Neuron (in vitro differentiated cells): Measurements from ENCODE around the gene DOK4.
A peak's percentile ranks its signal among the peaks of the same experiment; 100 is the strongest.
"Not testable (repeated sequence)": the region's sequence is repeated elsewhere in the genome, so short reads cannot be mapped to it uniquely, and the experiment has no call there.

Experiments used
- H2AFZ ChIP-seq: one replicate; pipeline ENCODE4 v1.6.1; 2013; ENCODE audit warnings: low read depth, mild to moderate bottlenecking, inconsistent platforms, low read length, moderate library complexity
- H3K27me3 ChIP-seq: one replicate; pipeline ENCODE4 v1.6.1; 2013; ENCODE audit warnings: low read length; ENCODE audit not compliant: insufficient read depth
- H3K36me3 ChIP-seq: one replicate; pipeline ENCODE4 v1.6.1; 2013; ENCODE audit warnings: low read length; ENCODE audit not compliant: insufficient read depth
- H3K4me1 ChIP-seq: one replicate; pipeline ENCODE4 v1.6.1; 2013; ENCODE audit warnings: low read length; ENCODE audit not compliant: insufficient read depth
- H3K4me3 ChIP-seq: 2 replicates; pipeline ENCODE4 v1.5.1; 2013; ENCODE audit warnings: mild to moderate bottlenecking, low read length, moderate library complexity
- H3K9me3 ChIP-seq: one replicate; pipeline ENCODE4 v1.6.1; 2013; ENCODE audit warnings: low read length

DOK4 gene

DNA sequence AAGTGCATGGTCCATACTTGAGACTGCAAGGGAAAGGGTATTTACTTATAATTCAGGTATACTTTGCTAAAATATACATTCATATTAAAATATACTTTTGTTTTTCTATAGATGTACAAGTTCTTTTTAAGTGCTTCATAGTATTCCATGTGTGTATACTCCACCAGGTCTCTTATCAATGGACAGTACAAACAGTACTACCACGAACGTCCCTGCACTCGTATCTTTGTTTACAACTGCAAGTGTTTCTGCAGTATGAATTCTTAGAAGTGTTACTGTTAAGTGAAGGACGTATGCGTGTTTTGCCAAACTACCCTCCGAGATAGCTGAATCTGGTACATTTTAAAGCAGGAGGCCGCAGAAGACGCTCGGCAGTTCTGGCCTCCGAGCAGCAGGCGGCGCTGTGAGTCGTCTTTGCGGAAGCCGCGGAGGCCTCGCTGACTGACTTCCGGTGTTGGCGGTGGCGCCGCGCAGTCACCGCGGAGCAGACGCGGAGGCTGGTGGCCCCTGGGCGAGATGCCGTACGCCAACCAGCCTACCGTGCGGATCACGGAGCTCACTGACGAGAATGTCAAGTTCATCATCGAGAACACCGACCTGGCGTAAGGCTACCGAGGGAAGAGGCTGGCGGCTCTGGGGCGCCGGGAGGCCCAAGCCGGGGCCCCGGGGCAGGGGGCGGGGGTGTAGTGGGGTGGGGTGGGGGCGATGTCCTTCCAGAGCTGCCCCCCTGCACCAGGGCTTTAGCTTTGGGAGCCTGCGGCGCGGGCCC, 23.9 kb downstream of the DOK4 start, which contains the start of gene POLR2C:
Gene POLR2C (plus strand): TSS at position 471 of the 769 bp plus-strand sequence. CDS start 46 bp downstream, at position 517.
- H3K36me3 ChIP-seq = peaks cover 65% of the 10 kb centered on the region
- peaks cover 7% of the 10 kb centered on the region for H3K4me1 ChIP-seq
- H3K4me3 ChIP-seq = peak within 1 kb of the TSS; percentile 89
- no peaks in the 10 kb centered on the region for H3K9me3 ChIP-seq
- no peaks in the 10 kb centered on the region for H3K27me3 ChIP-seq
- H2AFZ ChIP-seq = no peak within 1 kb of the TSS

DNA sequence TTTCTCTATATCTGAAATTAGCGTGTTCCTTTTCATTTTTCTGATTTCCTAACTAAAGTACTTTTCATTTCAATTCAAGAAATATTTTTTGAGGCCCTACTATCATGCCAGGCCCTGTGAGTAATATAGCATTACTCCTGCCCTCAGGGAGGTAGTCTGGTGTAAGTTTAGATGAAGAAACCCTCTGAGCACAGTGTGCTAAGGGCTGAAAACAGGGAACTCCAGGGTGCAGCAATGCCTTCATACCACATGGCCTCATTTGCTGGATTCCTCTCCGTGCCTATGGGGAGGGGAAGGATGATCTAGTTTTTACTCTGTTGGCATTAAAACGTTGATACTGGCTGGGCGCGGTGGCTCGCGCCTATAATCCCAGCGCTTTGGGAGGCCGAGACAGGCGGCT, 34.3 kb downstream of the DOK4 start:
- Histone ChIP-seq H3K9me3 (no peaks in the 10 kb centered on the region), H3K36me3 (peaks cover 54% of the 10 kb centered on the region), H3K4me1 (peaks cover 6% of the 10 kb centered on the region), H3K27me3 (no peaks in the 10 kb centered on the region), H3K4me3 (no peak overlapping the region), H2AFZ (no peak overlapping the region)

DNA sequence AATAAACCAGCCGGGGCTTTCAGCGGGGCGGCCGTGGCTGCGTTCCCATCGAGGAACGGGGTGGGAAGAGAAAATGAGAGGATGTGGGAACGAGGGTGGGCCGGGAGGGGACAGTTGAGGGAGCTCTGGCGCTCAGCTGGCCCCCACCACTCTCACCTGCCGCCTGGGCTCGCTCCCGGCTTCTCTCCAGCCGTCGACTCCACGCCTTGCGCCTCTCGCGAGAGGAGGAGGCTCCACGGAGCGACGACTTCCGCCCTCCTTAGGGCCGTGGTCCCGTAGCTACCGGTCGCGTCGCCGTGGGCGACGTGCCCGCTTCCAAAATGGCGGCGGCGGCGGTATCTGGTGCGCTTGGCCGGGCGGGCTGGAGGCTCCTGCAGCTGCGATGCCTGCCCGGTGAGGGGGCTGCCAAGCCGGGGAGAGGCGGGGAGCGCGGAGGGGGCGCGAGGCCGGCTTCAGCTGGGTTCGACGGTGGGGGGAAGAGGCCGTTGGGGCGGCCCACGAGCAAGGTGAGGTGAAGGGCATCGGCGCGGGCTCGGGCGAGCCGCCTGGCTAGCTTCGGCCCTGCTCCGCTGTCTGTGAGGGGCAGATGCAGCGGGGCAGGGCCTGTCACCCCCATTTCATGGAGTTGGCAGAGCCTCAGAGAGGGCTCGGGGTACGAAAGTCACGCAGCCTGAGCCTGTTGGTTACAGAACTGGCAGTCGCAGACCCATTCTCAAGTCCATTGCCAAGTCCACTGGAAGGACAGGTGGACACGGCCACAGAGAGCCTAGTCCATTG, 38.9 kb downstream of the DOK4 start, which contains the start of the genes CIAPIN1 and COQ9:
Gene CIAPIN1 (minus strand): TSS at position 200 of the 777 bp plus-strand sequence. CDS start 6,457 bp downstream, outside the sequence.
Gene COQ9 (plus strand): TSS at position 294 of the 777 bp plus-strand sequence. CDS start 27 bp downstream, at position 321.
- Histone ChIP-seq H3K4me1 (peaks cover 13% of the 10 kb centered on the region), H3K4me3 (peak within 1 kb of the TSS; percentile 72), H3K9me3 (no peaks in the 10 kb centered on the region), H3K27me3 (no peaks in the 10 kb centered on the region), H2AFZ (peak within 1 kb of the TSS; percentile 33), H3K36me3 (peaks cover 14% of the 10 kb centered on the region)

DNA sequence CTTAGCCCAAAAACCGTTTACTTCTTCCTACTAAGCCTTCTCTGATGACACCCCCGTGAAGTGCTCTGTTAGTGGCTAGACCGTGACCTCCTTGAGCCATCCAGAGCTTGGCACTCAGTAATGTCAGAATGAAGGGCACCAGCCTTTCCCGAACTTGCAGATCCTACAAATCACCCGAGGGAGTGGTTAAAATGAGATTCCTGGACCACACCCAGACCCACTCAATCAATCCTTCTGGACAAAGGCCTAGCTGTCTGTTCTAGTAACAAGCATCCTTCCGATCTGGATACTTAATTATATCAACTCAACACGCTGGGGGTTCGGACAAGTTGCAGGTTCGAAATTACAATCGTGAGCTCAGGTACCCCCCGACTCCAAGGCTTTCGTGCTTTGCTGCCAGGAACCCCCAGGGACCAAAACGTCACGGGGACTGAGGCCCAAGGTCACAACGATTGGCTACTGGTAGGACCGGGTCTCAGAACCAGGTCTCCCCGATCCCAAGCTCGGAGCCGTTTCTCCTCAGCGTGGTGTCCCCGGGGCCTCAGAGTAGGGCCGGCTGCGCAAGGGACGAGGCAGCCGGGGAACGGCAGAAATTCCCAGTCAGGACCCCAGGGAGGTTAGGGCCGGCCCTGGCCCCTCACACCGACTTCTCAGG, 39.6 kb downstream of the DOK4 start:
- peaks cover 13% of the 10 kb centered on the region for H3K4me1 ChIP-seq

DNA sequence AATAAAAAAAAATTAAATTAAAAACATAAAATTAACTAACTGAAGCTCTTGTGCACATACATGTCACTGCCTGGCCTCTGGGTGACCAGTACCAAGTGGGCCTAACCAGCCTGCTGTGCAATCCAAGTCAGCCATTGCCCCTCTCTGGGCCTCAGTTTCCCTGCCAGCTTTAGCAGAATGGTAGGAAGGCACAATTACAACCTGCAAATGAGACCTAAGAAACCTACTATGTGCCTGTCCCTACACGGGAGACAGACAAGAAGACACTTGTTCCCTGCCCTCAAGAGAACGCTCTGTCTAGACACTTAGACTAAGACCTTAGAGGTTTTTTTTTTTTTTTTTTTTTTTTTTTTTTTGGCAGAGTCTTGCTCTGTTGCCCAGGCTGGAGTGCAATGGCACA, 40.8 kb downstream of the DOK4 start:
- Histone ChIP-seq H3K4me3 (no peak overlapping the region), H2AFZ (no peak overlapping the region), H3K9me3 (no peaks in the 10 kb centered on the region), H3K36me3 (peaks cover 11% of the 10 kb centered on the region), H3K4me1 (peaks cover 13% of the 10 kb centered on the region), H3K27me3 (no peaks in the 10 kb centered on the region)

More for the DNA sequence above, 39.6 kb downstream of the DOK4 start:
- Histone ChIP-seq H3K36me3 (peaks cover 8% of the 10 kb centered on the region), H3K9me3 (no peaks in the 10 kb centered on the region), H2AFZ (peak overlapping the region; percentile 22), H3K4me3 (peak overlapping the region; percentile 72), H3K27me3 (no peaks in the 10 kb centered on the region)

DNA sequence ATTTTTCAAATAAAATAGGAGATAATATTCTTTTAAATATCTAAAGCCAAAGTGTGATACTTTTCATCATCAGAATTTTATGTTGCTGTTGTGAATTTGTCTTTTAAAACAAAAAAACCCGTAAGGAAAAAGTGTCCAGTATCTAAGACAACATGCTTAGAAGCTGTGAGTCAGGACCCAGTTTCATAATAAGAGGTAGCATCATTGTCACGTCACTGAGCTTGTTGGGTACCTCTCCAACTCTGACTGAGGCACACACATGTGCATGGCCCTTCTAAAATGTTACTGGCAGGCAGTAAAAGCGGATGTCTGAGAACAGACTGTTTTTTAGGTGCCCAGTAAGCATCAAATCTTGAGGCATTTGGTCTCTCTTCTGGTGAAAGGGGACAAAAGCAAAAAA, 41.6 kb downstream of the DOK4 start:
- peaks cover 16% of the 10 kb centered on the region for H3K36me3 ChIP-seq
- no peaks in the 10 kb centered on the region for H3K27me3 ChIP-seq
- H2AFZ ChIP-seq = no peak overlapping the region
- H3K9me3 ChIP-seq = no peaks in the 10 kb centered on the region
- peaks cover 13% of the 10 kb centered on the region for H3K4me1 ChIP-seq
- H3K4me3 ChIP-seq = no peak overlapping the region

- not testable (repeated sequence) for H3K27me3 ChIP-seq, H3K4me3 ChIP-seq, H3K9me3 ChIP-seq, H3K4me1 ChIP-seq, H2AFZ ChIP-seq
- peaks cover 51% of the 10 kb centered on the region for H3K36me3 ChIP-seq
These were observed 45.7 kb downstream of the DOK4 start for GRCh38 chr16:57440551-57440950.

DNA sequence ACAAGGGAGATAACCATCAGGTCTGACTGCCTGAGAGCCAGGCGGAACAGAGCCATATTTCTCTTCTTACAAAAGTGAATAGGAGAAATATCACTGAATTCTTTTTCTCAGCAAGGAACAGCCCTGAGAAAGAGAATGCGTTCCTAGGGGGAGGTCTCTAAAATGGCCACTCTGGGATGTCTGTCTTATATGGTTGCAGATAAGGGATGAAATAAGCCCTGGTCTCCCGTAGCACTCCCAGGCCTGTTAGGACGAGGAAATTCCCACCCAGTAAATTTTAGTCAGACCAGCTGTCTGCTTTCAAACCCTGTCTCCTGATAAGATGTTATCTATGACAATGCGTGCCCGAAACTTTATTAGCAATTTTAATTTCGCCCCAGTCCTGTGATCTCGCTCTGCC, 46.3 kb downstream of the DOK4 start:
- not testable (repeated sequence) for H2AFZ ChIP-seq, H3K4me1 ChIP-seq, H3K4me3 ChIP-seq, H3K9me3 ChIP-seq, H3K27me3 ChIP-seq
- peaks cover 54% of the 10 kb centered on the region for H3K36me3 ChIP-seq

GRCh38 chr16:57435838-57436237, 50.5 kb downstream of the DOK4 start:
- Histone ChIP-seq H3K36me3 (peaks cover 85% of the 10 kb centered on the region), H3K4me1 (no peaks in the 10 kb centered on the region), H3K27me3 (no peaks in the 10 kb centered on the region), H3K9me3 (no peaks in the 10 kb centered on the region), H2AFZ (no peak overlapping the region), H3K4me3 (no peak overlapping the region)

DNA sequence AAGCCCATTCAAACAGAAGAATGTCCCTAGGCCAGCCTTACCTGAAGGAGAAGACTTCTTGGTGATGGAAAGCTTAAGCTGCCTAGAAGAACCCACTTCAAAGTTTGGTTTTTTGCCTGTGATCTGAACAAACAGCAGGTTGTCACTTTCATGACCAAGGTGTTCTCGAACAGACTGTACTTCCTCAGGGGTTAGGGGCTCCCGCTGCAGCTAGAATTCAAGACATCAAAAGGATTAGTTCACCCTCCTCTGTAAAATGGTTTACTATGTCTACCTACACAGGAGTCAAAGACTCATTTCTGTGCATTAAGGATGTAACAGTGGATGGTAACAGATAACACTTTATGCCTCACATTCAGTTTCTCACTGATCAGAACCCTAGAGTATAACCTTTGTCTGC, 52.3 kb downstream of the DOK4 start:
- H3K9me3 ChIP-seq = no peaks in the 10 kb centered on the region
- H2AFZ ChIP-seq = no peak overlapping the region
- H3K4me1 ChIP-seq = no peaks in the 10 kb centered on the region
- no peaks in the 10 kb centered on the region for H3K27me3 ChIP-seq
- H3K4me3 ChIP-seq = no peak overlapping the region
- H3K36me3 ChIP-seq = peaks cover 87% of the 10 kb centered on the region

- Histone ChIP-seq H3K4me1 (no peaks in the 10 kb centered on the region), H3K9me3 (no peaks in the 10 kb centered on the region), H2AFZ (no peak overlapping the region), H3K36me3 (peaks cover 88% of the 10 kb centered on the region), H3K4me3 (no peak overlapping the region), H3K27me3 (no peaks in the 10 kb centered on the region)
These were observed 53.3 kb downstream of the DOK4 start for GRCh38 chr16:57432989-57433388.

GRCh38 chr16:57432505-57432904, 53.8 kb downstream of the DOK4 start:
- no peak overlapping the region for H3K4me3 ChIP-seq
- H2AFZ ChIP-seq = no peak overlapping the region
- H3K9me3 ChIP-seq = no peaks in the 10 kb centered on the region
- no peaks in the 10 kb centered on the region for H3K27me3 ChIP-seq
- no peaks in the 10 kb centered on the region for H3K4me1 ChIP-seq
- H3K36me3 ChIP-seq = peaks cover 88% of the 10 kb centered on the region

DNA sequence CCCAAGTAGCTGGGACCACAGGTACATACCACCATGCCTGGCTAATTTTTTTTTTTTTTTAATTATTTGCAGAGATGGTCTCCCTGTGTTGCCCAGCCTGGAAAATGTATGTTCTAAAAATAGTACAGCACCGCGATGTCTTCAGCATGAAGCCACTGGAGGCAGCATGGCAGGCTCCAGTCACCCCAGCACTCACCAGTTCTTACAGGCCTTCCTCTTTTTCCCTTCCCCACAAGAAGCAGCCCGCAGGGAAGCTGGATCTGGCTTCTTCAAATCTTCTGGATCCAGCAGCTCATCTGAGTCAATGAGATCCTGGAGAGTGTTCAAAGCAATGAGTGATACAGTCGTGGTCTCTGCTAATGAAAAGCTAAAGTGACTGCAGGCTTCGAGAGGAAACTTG, 55.3 kb downstream of the DOK4 start:
- no peaks in the 10 kb centered on the region for H3K4me1 ChIP-seq
- no peak overlapping the region for H3K4me3 ChIP-seq
- H3K9me3 ChIP-seq = no peaks in the 10 kb centered on the region
- H2AFZ ChIP-seq = no peak overlapping the region
- peaks cover 80% of the 10 kb centered on the region for H3K36me3 ChIP-seq
- H3K27me3 ChIP-seq = no peaks in the 10 kb centered on the region
